Measurements from ENCODE around the gene CYB5D1.

DNA sequence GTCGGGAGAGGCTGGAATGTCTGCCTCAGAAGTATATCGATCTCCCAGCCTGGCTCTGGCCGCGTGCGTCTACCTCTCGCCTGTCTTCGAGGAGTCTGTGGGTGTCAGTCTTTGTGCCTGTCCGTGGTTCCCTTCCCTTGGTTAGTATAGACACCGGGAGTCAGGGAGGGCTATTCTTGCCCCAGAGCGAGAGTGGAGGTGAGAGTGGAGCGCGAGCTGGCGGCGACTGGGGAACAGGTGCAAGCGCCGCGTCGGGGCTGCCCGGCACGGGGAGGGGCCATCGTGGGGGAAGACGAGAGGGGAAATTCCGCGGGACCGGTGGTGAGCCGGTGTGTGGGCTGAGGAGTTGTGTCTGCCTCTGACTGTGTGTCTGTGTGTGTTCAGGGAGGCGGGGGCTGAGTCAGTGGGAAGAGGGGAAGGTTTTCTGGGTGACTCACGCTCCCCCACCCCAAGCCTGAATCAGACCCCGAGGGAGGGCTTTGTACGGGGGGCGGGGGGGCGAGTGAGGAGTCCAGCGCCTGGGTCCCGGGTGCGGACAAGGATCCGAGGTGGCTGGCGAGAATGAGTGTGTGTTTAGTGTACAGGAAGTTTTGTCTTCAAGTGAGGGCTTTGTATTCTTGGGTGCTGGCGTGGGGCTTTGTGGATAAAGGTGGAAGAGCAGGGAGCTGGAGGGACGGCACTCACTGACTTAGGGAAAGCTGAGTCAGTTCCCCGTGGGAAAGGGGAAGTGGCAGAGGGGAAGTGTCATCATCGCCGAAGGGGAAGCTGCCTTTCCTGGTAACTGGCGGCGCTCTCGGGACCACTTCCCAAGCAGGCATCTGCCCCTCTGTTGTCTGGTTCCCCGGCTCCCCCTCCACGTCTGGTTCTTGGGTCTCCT lies 15.2 kb upstream of the CYB5D1 start:
- TF ChIP-seq, protein P1, sequence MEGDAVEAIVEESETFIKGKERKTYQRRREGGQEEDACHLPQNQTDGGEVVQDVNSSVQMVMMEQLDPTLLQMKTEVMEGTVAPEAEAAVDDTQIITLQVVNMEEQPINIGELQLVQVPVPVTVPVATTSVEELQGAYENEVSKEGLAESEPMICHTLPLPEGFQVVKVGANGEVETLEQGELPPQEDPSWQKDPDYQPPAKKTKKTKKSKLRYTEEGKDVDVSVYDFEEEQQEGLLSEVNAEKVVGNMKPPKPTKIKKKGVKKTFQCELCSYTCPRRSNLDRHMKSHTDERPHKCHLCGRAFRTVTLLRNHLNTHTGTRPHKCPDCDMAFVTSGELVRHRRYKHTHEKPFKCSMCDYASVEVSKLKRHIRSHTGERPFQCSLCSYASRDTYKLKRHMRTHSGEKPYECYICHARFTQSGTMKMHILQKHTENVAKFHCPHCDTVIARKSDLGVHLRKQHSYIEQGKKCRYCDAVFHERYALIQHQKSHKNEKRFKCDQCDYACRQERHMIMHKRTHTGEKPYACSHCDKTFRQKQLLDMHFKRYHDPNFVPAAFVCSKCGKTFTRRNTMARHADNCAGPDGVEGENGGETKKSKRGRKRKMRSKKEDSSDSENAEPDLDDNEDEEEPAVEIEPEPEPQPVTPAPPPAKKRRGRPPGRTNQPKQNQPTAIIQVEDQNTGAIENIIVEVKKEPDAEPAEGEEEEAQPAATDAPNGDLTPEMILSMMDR (IDR thresholded peaks at IDR 0.05), result no peak
- TF ChIP-seq ZFX (IDR thresholded peaks at IDR 0.05; ENCODE audit: borderline replicate concordance), result no peak

Measured in 22Rv1 (cell line).